Panc1 (cell line): ENCODE results near the gene AAK1. TPM values are rescaled to one million over a fixed set of nuclear protein-coding genes. Genes with fewer than 3 reads are reported as not detected.

Experiments used
- ATAC-seq: fragments of 200-7000 bp; cut with Tn5 transposase; 2 replicates; pipeline ENCODE4 v1.9.1; 2020; ENCODE audit warnings: mild to moderate bottlenecking, moderate library complexity
- BruUV-seq: library from RNA; stranded (reverse); fragments of 400-500 nt; replicated peaks from 2 replicates; lab custom pipeline; 2021; lab: Mats Ljungman, UMichigan
- CTCF ChIA-PET: fragments of 300-600 bp; sonication (Branson Sonifier 250); formaldehyde crosslinking; loops from one replicate; lab custom pipeline; 2022; ENCODE audit warnings: antibody characterized with exemption; lab: Charles Lee
- POLR2A ChIA-PET: fragments of 300-600 bp; sonication (Branson Sonifier 250); formaldehyde crosslinking; loops from one replicate; lab custom pipeline; 2022; ENCODE audit warnings: antibody characterized with exemption; lab: Charles Lee
- DNase-seq: peaks from one replicate; pipeline ENCODE4 v3.0.0-alpha.2; 2010; ENCODE audit warnings: low read depth, low spot score
- H3K27ac ChIP-seq: 2 replicates; pipeline ENCODE4 v1.5.1; 2011; ENCODE audit warnings: mild to moderate bottlenecking, low read length, inconsistent platforms
- H3K27me3 ChIP-seq: fragments of 200-500 bp; sonication (Bioruptor generic); 2 replicates; pipeline ENCODE4 v1.6.0; 2014; ENCODE audit warnings: low read length, inconsistent platforms; ENCODE audit not compliant: control insufficient read depth, insufficient read depth
- H3K36me3 ChIP-seq: fragments of 200-500 bp; sonication (Bioruptor generic); 2 replicates; pipeline ENCODE4 v1.5.1; 2014; ENCODE audit warnings: inconsistent platforms, mild to moderate bottlenecking, low read length, moderate library complexity; ENCODE audit not compliant: control insufficient read depth, insufficient read depth
- H3K4me1 ChIP-seq: 2 replicates; pipeline ENCODE4 v1.5.1; 2011; ENCODE audit warnings: inconsistent platforms, mild to moderate bottlenecking, low read length, moderate library complexity; ENCODE audit not compliant: control insufficient read depth, insufficient read depth
- H3K4me3 ChIP-seq, 2 experiments: 2 replicates each; pipeline ENCODE4 v1.5.1; 2011 to 2012; ENCODE audit warnings: low read depth in 2 of 2, low read length in 2 of 2, mild to moderate bottlenecking in 2 of 2, inconsistent platforms in 1 of 2, moderate library complexity in 1 of 2
- H3K9me3 ChIP-seq: fragments of 200-500 bp; sonication (Bioruptor generic); 2 replicates; pipeline ENCODE4 v1.5.1; 2014; ENCODE audit warnings: low read depth, mild to moderate bottlenecking, inconsistent platforms, low read length, moderate library complexity; ENCODE audit not compliant: control insufficient read depth, insufficient read depth
- CTCF ChIP-seq: fragments of 450-650 bp; IDR thresholded peaks from 2 replicates; pipeline ENCODE4 v1.5.1; 2017; ENCODE audit warnings: mild to moderate bottlenecking
- POLR2AphosphoS5 ChIP-seq: IDR thresholded peaks from 2 replicates; pipeline ENCODE4 v1.6.1; 2012; ENCODE audit warnings: mild to moderate bottlenecking, low read depth, low read length, moderate library complexity
- REST ChIP-seq, 2 experiments: IDR thresholded peaks; 2 replicates each; pipeline ENCODE4 v1.6.1; 2011 to 2012; ENCODE audit warnings: low read depth in 2 of 2, control low read depth in 1 of 2, low read length in 1 of 2, mild to moderate bottlenecking in 1 of 2, moderate library complexity in 1 of 2; ENCODE audit not compliant: insufficient read depth in 1 of 2
- SIN3A ChIP-seq: IDR thresholded peaks from 2 replicates; pipeline ENCODE4 v1.6.1; 2012; ENCODE audit warnings: low read depth, mild to moderate bottlenecking, low read length, moderate library complexity, borderline replicate concordance; ENCODE audit not compliant: insufficient read depth
- TCF7L2 ChIP-seq: IDR thresholded peaks from 2 replicates; pipeline ENCODE4 v1.6.1; 2011; ENCODE audit warnings: mild to moderate bottlenecking, low read depth, low read length, inconsistent platforms
- in situ Hi-C: cut with HindIII; loops from 2 replicates; pipeline ENCODE4 v1.10.0; 2016; ENCODE audit warnings: low sequenced_read_pairs, low pct_unique_long_range_greater_than_20kb
- intact Hi-C: fragments of 100-400 bp; cut with micrococcal nuclease; formaldehyde crosslinking; loops from one replicate; pipeline ENCODE4 v1.10.0; 2022; ENCODE audit not compliant: unreplicated experiment
- total RNA-seq: library from RNA; stranded (reverse); gene quantifications from one replicate; pipeline ENCODE4 v1.2.1, GENCODE V29; 2021; ENCODE audit not compliant: unreplicated experiment

The AAK1 gene
- total RNA-seq, 1 experiment from 2014 or later = 123 TPM

- in situ Hi-C loops (no loop called here), intact Hi-C loops (no loop called here)
- no peak overlapping the region for H3K4me3 ChIP-seq
- ATAC-seq = no peak
- no peaks in the 10 kb centered on the region for H3K9me3 ChIP-seq
- ChIA-PET CTCF (no interaction called here), POLR2A (no interaction called here)
- H3K36me3 ChIP-seq = no peaks in the 10 kb centered on the region
- no peak for DNase-seq
- H3K27me3 ChIP-seq = no peaks in the 10 kb centered on the region
- TF ChIP-seq SIN3A (no peak), TCF7L2 (no peak), REST (IDR thresholded peaks at IDR 0.05; ENCODE audit: insufficient read depth in 1 of 2, low read depth in 2 of 2, low read length in 1 of 2) (no peak), CTCF (no peak), POLR2AphosphoS5 (no peak)
- H3K4me1 ChIP-seq = peaks cover 15% of the 10 kb centered on the region
- BruUV-seq = no TSS peak
- H3K27ac ChIP-seq = no peak overlapping the region
Measured at GRCh38 chr2:69615969-69616368, 27.6 kb downstream of the AAK1 start.

DNA sequence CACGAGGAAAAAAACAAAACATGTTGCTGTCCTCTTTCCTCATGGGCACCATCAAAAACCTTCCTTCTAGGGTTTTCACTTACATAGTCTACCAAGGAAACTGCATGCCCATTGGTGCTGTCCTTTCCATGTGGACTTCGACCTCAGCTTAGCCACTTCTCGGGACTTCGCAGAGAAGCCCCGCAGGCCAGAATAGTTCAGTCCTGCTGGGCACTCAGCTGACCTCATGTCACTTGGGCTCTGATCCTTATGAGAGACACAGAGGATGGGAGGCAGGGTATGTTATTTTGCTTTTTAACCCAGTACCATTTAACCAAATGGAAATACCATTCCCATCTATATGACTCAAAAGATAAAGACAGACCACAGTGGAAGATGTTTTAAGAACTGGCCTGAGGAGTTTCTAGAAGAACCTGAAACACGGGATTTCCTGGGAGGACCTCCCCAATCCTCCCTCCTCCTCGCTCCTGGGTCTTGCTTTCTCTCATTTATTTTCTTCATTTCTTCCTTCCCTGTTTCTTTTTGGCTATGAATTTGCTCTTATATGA is 28.4 kb downstream of the AAK1 start:
- Histone ChIP-seq H3K27ac (no peak overlapping the region), H3K36me3 (no peaks in the 10 kb centered on the region), H3K4me3 (no peak overlapping the region), H3K27me3 (no peaks in the 10 kb centered on the region), H3K9me3 (no peaks in the 10 kb centered on the region), H3K4me1 (peaks cover 15% of the 10 kb centered on the region)
- POLR2A ChIA-PET = no interaction called here
- TF ChIP-seq POLR2AphosphoS5 = no peak
- TF ChIP-seq REST (IDR thresholded peaks at IDR 0.05; ENCODE audit: insufficient read depth in 1 of 2, low read depth in 2 of 2, low read length in 1 of 2) = no peak
- TF ChIP-seq TCF7L2 = no peak
- no peak for TF ChIP-seq CTCF
- no peak for TF ChIP-seq SIN3A
- DNase-seq = no peak
- ATAC-seq = no peak
- in situ Hi-C loops (no loop called here), intact Hi-C loops (no loop called here)
- BruUV-seq = no TSS peak
- CTCF ChIA-PET = no interaction called here
